HG02571 (cell line): ENCODE measurements around the gene ABRAXAS1.
"Not testable (repeated sequence)": the region's sequence is repeated elsewhere in the genome, so short reads cannot be mapped to it uniquely, and the experiment has no call there.

ENCODE experiments used
- ATAC-seq: cut with Tn5 transposase; IDR thresholded peaks from one replicate; pipeline ENCODE4 v1.9.1; 2021; ENCODE audit warnings: mild to moderate bottlenecking, moderate library complexity; ENCODE audit not compliant: unreplicated experiment

ABRAXAS1 gene

GRCh38 chr4:83484500-83485461 is at the start of gene ABRAXAS1:
Gene ABRAXAS1 (minus strand): TSS chr4:83485100. CDS start chr4:83485072, 28 bp downstream.
- peak; percentile 96 for ATAC-seq

DNA sequence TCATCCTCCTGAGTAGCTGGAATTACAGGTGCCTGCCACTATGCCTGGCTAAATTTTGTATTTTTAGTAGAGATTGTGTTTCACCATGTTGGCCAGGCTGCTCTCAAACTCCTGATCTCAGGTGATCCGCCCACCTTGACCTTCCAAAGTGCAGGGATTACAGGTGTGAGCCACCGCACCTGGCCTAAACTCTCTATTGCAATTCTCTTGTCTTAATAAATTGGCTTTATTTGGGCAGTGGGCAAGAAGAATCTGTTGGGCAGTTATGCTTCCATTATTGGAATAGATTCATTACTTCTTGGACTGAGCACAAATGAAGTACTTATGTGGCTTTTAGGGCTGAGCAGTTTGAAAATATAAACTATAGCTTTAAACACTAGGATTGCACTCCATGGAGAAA is 42.8 kb upstream of the ABRAXAS1 start:
- no peak for ATAC-seq

DNA sequence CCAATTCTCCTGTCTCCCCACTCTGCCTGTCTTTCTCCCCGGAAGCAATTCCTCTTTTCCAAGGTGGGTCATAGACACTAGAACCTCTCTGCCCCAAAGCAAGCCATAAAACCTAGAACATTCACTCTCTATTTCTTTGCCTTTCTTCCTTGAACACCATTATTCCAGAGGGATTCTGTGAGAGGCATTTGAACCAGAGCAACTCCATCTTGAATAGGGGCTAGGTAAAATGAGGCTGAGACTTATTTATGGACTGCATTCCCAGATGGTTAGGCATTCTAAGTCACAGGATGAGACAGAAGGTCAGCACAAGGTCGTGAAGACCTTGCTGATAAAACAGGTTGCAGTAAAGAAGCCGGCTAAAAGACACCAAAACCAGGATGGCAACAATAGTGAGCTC is 37.3 kb upstream of the ABRAXAS1 start:
- ATAC-seq = no peak

DNA sequence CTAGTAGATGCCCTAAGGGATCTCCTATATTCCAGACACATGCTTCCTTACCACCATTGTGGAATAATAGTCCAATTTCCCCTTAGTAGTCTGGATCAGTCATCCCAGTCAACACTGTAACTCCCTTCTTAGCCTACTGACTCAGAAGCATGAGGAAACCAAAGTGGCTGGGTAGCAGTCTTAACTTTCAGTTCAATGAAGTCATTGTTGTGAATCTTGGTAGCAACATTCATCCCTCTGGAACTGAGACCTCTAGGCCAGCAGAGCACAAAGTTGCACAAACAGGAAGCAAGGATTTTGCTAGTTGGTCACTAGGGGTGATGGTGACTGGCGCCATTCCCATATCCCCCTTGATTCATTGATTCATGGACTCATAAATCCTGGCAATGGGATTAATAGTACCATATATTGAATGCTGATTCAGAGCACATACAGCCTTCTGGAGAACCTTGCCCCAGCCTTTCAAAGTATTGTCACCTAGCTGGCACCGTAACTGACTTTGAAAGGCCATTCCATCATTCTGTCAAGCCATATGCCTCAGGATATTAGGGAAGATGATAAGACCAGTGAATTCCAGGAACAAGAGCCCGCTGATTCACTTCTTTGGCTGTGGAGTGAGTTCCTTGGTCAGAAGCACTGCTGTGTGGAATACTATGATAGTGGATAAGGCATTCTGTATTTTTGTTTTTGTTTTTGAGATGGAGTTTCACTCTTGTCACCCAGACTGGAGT is 31.3 kb upstream of the ABRAXAS1 start:
- ATAC-seq = no peak

GRCh38 chr4:83510442-83510841 is 25.5 kb upstream of the ABRAXAS1 start:
- ATAC-seq = no peak

GRCh38 chr4:83509156-83509585 is 24.3 kb upstream of the ABRAXAS1 start:
- not testable (repeated sequence) for ATAC-seq

GRCh38 chr4:83504996-83505395 is 20.1 kb upstream of the ABRAXAS1 start:
- no peak for ATAC-seq

GRCh38 chr4:83504503-83504902 is 19.6 kb upstream of the ABRAXAS1 start:
- ATAC-seq = no peak

- ATAC-seq = no peak
These were observed 19.1 kb upstream of the ABRAXAS1 start for GRCh38 chr4:83503974-83504373.

DNA sequence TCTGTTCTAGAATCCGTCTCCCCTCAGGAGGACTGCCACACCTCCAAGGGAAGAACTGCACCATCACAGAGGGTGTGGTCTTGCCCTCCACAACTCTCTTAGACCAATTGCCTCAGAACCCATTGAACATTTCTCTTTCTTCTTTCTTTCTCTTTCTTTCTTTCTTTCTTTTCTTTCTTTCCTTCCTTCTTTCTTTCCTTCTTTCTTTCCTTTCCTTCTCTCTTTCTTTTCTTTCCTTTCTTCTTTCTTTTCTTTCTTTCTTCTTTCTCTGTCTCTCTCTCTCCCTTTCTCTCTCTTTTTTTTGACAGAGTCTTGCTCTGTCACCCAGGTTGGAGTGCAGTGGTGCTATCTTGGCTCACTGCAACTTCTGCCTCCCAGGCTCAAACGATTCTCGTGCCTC is 16.8 kb upstream of the ABRAXAS1 start:
- not testable (repeated sequence) for ATAC-seq

DNA sequence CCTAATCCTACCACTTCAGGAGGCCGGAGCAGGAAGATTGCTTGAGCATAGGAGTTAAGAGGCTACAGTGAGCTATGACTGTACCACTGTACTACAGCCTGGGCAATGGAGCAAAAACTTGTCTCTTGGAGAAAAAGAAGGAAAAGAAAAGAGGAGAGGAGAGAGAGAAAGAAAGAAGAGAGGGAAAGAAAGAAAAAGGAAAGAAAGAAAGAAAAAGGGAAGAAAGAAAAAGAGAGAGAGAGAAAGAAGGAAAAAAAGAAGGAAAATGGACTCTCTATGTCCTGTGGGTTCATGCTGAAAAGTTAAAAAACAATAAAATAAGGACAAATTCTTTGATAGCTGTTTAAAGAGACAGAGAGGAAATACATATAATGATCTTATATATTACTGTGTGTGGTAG is 13.3 kb upstream of the ABRAXAS1 start:
- ATAC-seq = no peak

DNA sequence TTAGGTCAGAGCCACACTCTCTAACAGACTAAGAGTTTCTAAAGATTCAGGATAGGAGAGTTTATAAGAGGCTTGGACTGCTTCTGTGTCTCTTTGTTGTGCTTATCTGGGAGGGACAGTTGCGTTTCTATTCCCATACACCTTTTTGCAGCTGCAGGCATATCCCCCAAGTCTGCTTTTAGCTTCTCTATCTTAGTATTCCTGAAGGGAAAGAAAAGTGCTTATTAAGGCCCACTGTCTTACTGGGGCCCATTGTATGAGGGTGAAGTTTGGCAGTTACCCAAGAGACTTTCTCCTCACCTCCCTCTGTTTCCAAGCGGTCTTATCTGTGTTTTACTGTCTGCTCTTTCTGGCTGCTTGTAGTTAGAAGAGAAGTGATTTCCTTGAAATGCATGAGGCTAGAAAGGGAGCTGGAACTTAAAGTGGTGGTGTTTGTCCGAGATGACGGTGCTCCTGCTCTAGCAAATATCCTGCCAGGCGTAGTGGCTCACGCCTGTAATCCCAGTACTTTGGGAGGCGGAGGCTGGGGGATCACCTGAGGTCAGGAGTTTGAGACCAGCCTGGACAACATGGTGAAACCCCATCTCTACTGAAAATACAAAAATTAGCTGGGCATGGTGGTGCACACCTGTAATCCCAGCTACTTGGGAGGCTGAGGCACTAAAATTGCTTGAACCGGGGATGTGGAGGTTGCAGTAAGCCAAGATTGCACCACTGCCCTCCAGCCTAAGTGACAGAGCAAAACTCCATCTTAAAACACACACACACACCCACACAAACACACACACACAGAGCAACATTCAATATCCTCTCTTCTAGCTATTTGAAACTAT is 11.4 kb upstream of the ABRAXAS1 start:
- ATAC-seq = not testable (repeated sequence)

GRCh38 chr4:83490876-83491450 is 6.1 kb upstream of the ABRAXAS1 start:
- no peak for ATAC-seq

GRCh38 chr4:83489711-83490326 is 4.9 kb upstream of the ABRAXAS1 start:
- ATAC-seq = no peak

GRCh38 chr4:83486457-83487129 is 1.7 kb upstream of the ABRAXAS1 start:
- no peak for ATAC-seq

DNA sequence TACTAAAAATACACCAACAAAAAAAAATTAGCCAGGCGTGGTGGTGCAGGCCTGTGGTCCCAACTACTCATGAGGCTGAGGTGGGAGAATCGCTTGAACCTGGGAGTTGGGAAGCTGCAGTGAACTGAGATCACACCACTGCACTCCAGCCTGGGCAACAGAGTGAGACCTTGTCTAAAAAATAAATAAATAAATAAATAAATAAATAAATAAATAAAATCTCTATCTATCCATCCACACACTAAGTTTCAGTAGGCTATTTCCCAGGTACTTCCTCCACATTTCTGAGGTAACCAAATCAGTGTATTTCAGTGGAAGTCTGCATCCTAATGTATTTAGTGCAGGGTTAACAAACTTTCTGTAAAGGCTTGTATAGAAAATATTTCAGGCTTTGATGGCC is 10.9 kb downstream of the ABRAXAS1 start:
- ATAC-seq = no peak

DNA sequence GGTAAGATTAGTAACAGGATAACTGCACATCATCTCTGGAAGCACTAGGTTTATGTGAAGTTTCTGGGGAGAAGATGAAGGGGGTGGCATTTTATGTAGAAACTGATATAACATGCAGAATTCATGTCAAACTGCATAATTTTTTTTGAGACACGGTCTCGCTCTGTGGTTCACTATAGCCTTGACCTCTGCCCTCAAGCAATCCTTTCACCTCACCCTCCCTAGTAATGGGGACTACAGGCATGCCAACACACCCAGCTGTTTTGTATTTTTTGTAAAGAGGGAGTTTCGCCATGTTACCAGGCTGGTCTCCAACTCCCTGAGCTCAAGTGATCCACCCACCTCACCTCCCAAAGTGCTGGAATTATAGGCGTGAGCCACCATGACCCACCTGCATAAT is 11.5 kb downstream of the ABRAXAS1 start:
- ATAC-seq = no peak

- no peak for ATAC-seq
These were observed 28.8 kb downstream of the ABRAXAS1 start for GRCh38 chr4:83456184-83456501.

DNA sequence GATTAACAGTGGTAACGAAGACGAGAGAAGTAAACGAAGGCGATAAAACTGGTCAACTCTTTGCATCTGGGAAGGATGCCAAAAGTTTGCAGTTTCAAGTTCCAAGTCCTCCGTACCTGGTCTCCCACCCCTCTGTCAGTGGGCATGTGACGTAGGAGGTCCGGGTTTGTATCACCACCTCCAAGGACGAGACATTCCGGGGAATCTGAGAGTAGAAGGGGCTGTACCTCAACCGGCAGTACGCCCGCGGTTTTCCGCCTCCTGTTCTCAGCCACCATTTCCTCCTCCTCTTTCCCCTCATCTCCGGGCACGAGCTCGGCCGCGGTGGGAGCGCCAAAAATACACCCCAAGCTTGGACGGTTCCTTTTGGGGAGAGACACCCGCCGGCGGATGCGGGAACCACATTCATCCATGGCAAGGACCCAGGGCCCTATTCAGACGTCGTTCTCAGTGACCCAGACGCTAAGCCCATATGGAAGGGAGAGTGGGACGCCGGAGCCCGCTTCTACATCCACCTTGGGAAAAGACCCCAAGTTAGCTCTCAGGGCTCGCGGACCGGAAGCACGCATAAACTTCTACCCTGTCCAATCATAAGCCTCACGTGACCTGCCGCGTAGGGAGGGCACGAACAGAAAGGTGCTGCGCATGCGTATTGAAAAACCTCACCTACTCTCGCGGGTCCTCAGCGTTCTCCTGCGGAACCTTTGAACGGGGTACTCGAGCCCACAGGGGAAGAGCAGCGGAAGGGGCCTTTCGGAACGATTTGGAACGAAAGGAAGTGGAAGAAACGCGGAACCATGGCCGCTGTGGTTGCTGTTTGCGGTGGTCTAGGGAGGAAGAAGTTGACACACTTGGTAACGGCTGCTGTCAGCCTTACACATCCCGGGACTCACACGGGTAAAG is 29.4 kb downstream of the ABRAXAS1 start, which contains the start of the genes HELQ and MRPS18C:
Gene HELQ (minus strand): TSS at position 543 of the 903 bp plus-strand sequence. CDS start 130 bp downstream, at position 413.
Gene MRPS18C (plus strand): TSS at position 778 of the 903 bp plus-strand sequence. CDS start 20 bp downstream, at position 798.
- peak; percentile 97 for ATAC-seq
